Sigmoid colon (tissue), 7 donors: ENCODE data around the gene ZBTB38. TPM values are rescaled to one million over a fixed set of nuclear protein-coding genes. Genes with fewer than 3 reads are reported as not detected.

ENCODE experiments used
- DNase-seq: peaks from one replicate; pipeline ENCODE4 v3.0.0-alpha.2; 2019
- H3K27ac ChIP-seq, 4 donors: fragments of 200-600 bp; sonication (generic); one replicate each; pipeline ENCODE4 v1.5.1; 2016 to 2019; ENCODE audit warnings: mild to moderate bottlenecking in 1 of 4
- H3K27me3 ChIP-seq, 3 donors: fragments of 200-600 bp; sonication (generic); one replicate each; pipeline ENCODE4 v1.5.1; 2019; ENCODE audit warnings: mild to moderate bottlenecking in 1 of 3
- H3K36me3 ChIP-seq, 4 donors: fragments of 200-600 bp; sonication (generic); one replicate each; pipeline ENCODE4 v1.5.1; 2016 to 2019
- H3K4me1 ChIP-seq, 4 donors: fragments of 200-600 bp; sonication (generic); one replicate each; pipeline ENCODE4 v1.5.1; 2017 to 2019
- H3K4me3 ChIP-seq, 4 donors: fragments of 200-600 bp; sonication (generic); one replicate each; pipeline ENCODE4 v1.5.1; 2017 to 2019; ENCODE audit warnings: mild to moderate bottlenecking in 2 of 4, moderate library complexity in 1 of 4
- H3K9me3 ChIP-seq, 4 donors: fragments of 200-600 bp in 3 of 4; sonication (generic) in 3 of 4; one replicate each; pipeline versions ENCODE4 v1.5.1 to v1.6.1; 2013 to 2019
- EP300 ChIP-seq, 4 donors: sonication (generic); formaldehyde crosslinking; IDR thresholded peaks; one replicate each; pipeline ENCODE4 v1.6.1; 2017; ENCODE audit warnings: antibody characterized with exemption in 4 of 4
- POLR2A ChIP-seq, 2 donors: fragments of 450-650 bp; IDR thresholded peaks; one replicate each; pipeline ENCODE4 v1.6.1; 2016; ENCODE audit warnings: antibody characterized with exemption in 2 of 2, mild to moderate bottlenecking in 2 of 2, moderate library complexity in 2 of 2
- POLR2AphosphoS5 ChIP-seq, 4 donors: sonication (generic); formaldehyde crosslinking; IDR thresholded peaks; one replicate each; pipeline ENCODE4 v1.6.1; 2017; ENCODE audit warnings: antibody characterized with exemption in 4 of 4
- WGBS, 2 donors: extraction: QIAGEN DNeasy Blood & Tissue Kit; methylation state at CpG; one replicate each; pipeline ENCODE4 v1.1.7; 2013; 5-methylcytosine and 5-hydroxymethylcytosine counted together
- intact Hi-C: fragments of 100-400 bp; cut with DNase I; formaldehyde crosslinking; loops from one replicate; pipeline ENCODE4 v1.15.1; 2023
- polyA plus RNA-seq, 3 donors: library from polyadenylated mRNA; stranded (reverse); fragments of 200-250 nt; gene quantifications; one replicate each; pipeline ENCODE4 v1.2.3, GENCODE V29; 2013
- total RNA-seq, 4 donors: library from RNA; depleted of rRNA; stranded (reverse); fragments of >200 nt; gene quantifications; one replicate each; pipeline ENCODE4 v1.1.0, GENCODE V29; 2016
- TF ChIP-seq, protein P1 (sequence below), 4 experiments: fragments of 450-650 bp in 3 of 4; fragments of 200-600 bp in 1 of 4; IDR thresholded peaks; one replicate each; pipeline ENCODE4 v1.5.1; 2016 to 2019; ENCODE audit warnings: antibody characterized with exemption in 4 of 4, mild to moderate bottlenecking in 3 of 4, moderate library complexity in 2 of 4
- donor health status: healthy with polysubstance abuse.
- donor health status: Bipolar disorder and iron deficiency.
- donor health status: healthy.

Gene ZBTB38
- total and polyA plus RNA-seq, 7 donors: 16.8 to 178 (median 150) TPM

DNA sequence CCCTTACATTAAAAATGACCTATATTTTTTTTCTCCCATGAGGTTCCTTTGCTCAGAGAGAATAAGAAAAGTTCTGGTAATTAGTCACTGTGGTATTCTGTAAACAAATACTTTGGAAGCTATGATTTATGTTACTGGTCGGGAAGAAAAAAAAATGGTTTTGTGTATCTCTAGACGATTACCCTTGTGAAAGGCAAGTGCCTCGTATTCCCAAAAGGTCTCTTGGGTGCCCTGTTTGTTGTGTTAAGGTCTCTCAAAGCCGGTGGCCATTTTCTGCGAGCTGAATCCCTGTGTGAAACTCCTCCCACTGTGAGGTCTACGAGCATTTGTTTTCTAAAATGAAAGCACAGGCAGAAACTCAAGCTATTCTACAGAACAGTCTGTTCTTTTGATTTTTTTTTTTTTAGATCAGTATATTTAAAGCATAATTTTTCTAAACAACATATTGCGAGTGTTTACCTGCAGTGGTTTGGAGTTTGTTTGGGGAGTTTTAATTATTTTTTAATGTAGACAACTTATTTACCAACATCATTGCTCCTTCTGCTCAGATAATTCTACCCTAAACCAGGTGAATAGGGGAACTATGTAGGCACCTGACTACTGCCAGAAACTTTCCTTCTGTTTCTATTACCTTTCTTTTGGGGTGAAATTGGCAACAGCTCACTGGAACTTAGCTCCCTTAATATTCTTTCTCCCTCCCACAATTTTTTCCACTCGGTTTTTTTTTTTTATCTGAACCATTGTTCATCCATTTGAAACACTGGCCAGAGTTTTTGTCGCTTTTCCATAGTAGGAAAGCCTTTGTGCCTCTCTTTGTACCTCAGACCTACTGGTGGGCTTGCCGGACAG is 44.0 kb downstream of the ZBTB38 start:
- Histone ChIP-seq H3K27me3 (no peaks in the 10 kb centered on the region), H3K36me3 (peaks cover 0 to 29% (median 2%) of the 10 kb centered on the region in 4 donors), H3K4me1 (peaks cover 0 to 94% (median 91%) of the 10 kb centered on the region in 4 donors), H3K9me3 (no peaks in the 10 kb centered on the region), H3K27ac (peak overlapping the region; percentile 97 to 98 (median 98)), H3K4me3 (peak overlapping the region; percentile 20 to 42 (median 38))
- intact Hi-C loops: loop anchor here (2.0 kb wide), 1 partner anchor 16 kb away; no protein-coding TSS in a partner anchor
- TF ChIP-seq EP300 (IDR thresholded peaks at IDR 0.05) (peak in 3 of 4 donors; percentile 4 to 51 (median 22)), POLR2AphosphoS5 (IDR thresholded peaks at IDR 0.05) (peak in 3 of 4 donors; percentile 49 to 78 (median 60)), POLR2A (IDR thresholded peaks at IDR 0.05) (peak in 1 of 2 donors; percentile 9)
- TF ChIP-seq, protein P1, sequence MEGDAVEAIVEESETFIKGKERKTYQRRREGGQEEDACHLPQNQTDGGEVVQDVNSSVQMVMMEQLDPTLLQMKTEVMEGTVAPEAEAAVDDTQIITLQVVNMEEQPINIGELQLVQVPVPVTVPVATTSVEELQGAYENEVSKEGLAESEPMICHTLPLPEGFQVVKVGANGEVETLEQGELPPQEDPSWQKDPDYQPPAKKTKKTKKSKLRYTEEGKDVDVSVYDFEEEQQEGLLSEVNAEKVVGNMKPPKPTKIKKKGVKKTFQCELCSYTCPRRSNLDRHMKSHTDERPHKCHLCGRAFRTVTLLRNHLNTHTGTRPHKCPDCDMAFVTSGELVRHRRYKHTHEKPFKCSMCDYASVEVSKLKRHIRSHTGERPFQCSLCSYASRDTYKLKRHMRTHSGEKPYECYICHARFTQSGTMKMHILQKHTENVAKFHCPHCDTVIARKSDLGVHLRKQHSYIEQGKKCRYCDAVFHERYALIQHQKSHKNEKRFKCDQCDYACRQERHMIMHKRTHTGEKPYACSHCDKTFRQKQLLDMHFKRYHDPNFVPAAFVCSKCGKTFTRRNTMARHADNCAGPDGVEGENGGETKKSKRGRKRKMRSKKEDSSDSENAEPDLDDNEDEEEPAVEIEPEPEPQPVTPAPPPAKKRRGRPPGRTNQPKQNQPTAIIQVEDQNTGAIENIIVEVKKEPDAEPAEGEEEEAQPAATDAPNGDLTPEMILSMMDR (IDR thresholded peaks at IDR 0.05): no peak
- DNase-seq: peak; percentile 79
- 27 to 31% methylated on average over 10 of the region's 10 CpGs for WGBS, 2 donors

DNA sequence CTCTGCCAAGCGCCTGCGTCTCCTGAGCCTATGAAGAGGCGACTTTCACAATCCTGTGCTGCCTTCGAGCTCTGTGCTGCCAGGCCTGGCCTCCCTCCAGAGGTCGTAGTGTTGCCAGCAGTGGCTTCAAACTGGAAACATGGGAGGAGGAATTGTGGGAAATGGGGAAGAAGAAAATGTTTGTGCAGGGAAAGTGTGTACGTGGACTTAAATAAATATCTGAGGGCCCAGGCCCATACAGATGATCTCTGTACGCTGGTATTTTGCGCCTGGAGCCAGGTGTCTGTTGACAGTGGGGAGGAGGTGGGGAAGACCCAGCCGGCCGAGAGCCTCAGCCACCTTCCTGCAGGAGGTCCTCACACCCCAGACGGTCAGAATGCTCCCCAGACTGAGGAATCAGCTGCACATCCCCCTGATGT is 44.6 kb downstream of the ZBTB38 start:
- TF ChIP-seq EP300 (IDR thresholded peaks at IDR 0.05) (peak in 2 of 4 donors; percentile 14 to 82), POLR2A (IDR thresholded peaks at IDR 0.05) (no peak), POLR2AphosphoS5 (IDR thresholded peaks at IDR 0.05) (peak; percentile 69 to 85 (median 82))
- intact Hi-C loops: loop anchor here (2.0 kb wide), 1 partner anchor 16 kb away; no protein-coding TSS in a partner anchor
- H3K9me3 ChIP-seq: no peaks in the 10 kb centered on the region
- peak; percentile 98 for DNase-seq
- H3K4me1 ChIP-seq: peaks cover 0 to 89% (median 87%) of the 10 kb centered on the region in 4 donors
- peak overlapping the region; percentile 97 to 98 (median 98) for H3K27ac ChIP-seq
- WGBS, 2 donors: 69 to 72% methylated on average over 11 of the region's 11 CpGs
- H3K36me3 ChIP-seq: peaks cover 0 to 31% (median under 1%) of the 10 kb centered on the region in 4 donors
- H3K27me3 ChIP-seq: no peaks in the 10 kb centered on the region
- H3K4me3 ChIP-seq: peak overlapping the region; percentile 20 to 42 (median 38)

DNA sequence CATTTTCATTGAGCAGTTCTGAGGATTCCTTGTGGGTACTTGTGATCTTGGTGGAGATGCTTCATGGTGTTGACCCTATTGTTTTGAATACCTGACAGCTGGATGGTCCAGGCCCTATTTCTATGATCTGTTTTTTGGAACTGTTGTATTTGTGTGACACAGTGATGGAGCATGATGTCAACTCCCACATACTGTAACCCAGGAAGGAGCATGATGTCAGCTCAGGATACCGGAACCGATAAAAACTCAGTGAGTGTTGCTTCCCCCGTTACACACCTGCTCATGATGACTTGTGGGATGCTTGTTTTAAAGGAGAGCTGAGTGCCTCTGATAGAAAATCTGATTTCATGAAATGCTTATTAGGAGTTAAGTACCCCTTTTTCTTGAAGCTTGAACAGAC is 45.1 kb downstream of the ZBTB38 start:
- intact Hi-C loops: loop anchor here (2.0 kb wide), 1 partner anchor 15 kb away; no protein-coding TSS in a partner anchor
- peak overlapping the region; percentile 97 to 98 (median 98) for H3K27ac ChIP-seq
- no peak for TF ChIP-seq POLR2A (IDR thresholded peaks at IDR 0.05)
- no peaks in the 10 kb centered on the region for H3K9me3 ChIP-seq
- DNase-seq: no peak
- peaks cover 0 to 33% (median 0%) of the 10 kb centered on the region in 4 donors for H3K36me3 ChIP-seq
- no peaks in the 10 kb centered on the region for H3K27me3 ChIP-seq
- WGBS, 2 donors: 82 to 91% methylated on average over 3 of the region's 3 CpGs
- peaks cover 0 to 88% (median 85%) of the 10 kb centered on the region in 4 donors for H3K4me1 ChIP-seq
- peak overlapping the region in 2 of 4 donors; percentile 41 to 42 for H3K4me3 ChIP-seq

DNA sequence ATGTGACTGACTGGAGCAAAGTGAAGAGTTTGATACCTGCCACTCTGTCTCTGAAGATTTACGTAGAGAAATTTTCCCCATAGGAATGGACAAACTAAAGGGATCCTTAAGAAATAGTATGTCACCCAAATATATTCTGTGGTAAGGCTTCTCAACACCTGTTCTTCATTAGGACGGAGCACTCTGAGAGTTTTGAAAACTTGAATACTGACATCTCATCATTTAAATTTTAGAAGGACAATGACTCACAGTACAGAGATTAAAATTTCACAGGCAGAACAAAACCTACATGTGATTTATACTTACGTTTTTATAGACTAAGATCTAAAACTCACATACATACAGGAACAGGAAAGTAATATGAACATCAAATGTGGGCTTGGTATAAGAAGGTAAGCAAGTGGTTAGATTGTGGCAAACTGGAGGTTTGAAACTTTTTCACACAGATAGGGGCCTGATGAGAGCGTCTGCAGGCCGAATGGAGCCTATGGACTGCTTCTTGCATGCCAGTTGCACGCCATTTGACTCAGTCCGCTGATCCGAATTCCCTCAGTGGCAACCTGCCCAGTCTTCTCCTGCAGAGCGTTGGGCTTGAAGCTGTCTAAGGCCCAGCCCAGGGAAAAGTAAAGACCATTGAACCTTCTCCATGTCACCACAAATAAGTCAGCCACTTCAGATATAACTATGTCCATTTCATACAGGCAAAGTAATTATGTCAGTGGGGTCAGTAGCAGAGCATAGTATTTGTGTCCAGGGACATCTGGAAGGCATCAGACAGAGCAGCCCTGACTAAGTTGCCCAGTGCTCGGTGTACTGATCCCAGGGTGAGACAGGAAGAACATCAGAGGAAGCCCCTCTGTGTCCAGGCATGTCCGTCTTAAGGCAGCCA is 45.7 kb downstream of the ZBTB38 start:
- 77 to 86% methylated on average over 11 of the region's 11 CpGs for WGBS, 2 donors
- Histone ChIP-seq H3K27me3 (no peaks in the 10 kb centered on the region), H3K4me3 (no peak overlapping the region), H3K36me3 (peaks cover 0 to 39% (median 0%) of the 10 kb centered on the region in 4 donors), H3K9me3 (no peaks in the 10 kb centered on the region), H3K27ac (peak overlapping the region; percentile 97 to 98 (median 98)), H3K4me1 (peaks cover 0 to 87% (median 84%) of the 10 kb centered on the region in 4 donors)
- intact Hi-C loops: loop anchor here (2.0 kb wide), 1 partner anchor 15 kb away; no protein-coding TSS in a partner anchor
- TF ChIP-seq POLR2A (IDR thresholded peaks at IDR 0.05) (no peak), POLR2AphosphoS5 (IDR thresholded peaks at IDR 0.05) (peak in 2 of 4 donors; percentile 53 to 57)
- DNase-seq: peak; percentile 81

DNA sequence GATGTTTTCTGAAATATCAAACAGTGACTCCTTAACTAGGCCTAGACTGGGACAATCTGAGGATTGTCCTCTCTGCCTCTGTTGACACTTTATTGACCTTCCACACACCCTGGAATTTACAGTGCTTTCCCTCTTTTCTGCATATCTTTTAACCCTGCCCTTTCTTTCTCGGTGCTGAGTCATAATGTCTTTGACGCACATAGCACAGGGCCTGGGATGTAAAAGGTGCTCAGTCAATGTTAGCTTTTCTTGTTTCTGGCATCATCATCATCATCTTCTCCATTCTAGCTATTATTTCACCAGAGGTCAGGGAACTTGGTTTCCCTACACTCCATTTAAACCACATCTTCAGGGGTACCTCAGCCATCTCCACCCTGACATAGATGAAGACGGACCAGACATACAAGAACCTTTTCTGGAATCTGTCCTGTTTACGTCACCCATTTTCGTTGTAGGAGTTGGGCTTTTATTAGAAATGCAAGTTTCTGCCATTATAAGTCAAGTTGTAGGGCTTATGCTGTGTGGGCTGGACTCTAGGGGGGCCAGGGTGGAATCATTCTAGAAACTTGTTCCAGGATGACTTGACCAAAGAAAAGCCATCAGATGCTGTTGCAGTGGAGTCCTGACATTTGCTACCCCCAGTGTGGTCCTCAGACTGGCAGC is 46.6 kb downstream of the ZBTB38 start:
- Histone ChIP-seq H3K9me3 (no peaks in the 10 kb centered on the region), H3K27ac (peak overlapping the region; percentile 97 to 98 (median 98)), H3K36me3 (peaks cover 0 to 44% (median 0%) of the 10 kb centered on the region in 4 donors), H3K4me1 (peaks cover 0 to 87% (median 83%) of the 10 kb centered on the region in 4 donors), H3K27me3 (no peaks in the 10 kb centered on the region), H3K4me3 (no peak overlapping the region)
- intact Hi-C loops: no loop called here
- WGBS, 2 donors: 82 to 86% methylated on average over 5 of the region's 5 CpGs
- TF ChIP-seq POLR2AphosphoS5 (IDR thresholded peaks at IDR 0.05): no peak
- no peak for TF ChIP-seq EP300 (IDR thresholded peaks at IDR 0.05)
- TF ChIP-seq, protein P1 (IDR thresholded peaks at IDR 0.05): no peak
- no peak for TF ChIP-seq POLR2A (IDR thresholded peaks at IDR 0.05)
- no peak for DNase-seq
